ENCODE data around the gene TLK2.
"Not testable (repeated sequence)": the region's sequence is repeated elsewhere in the genome, so short reads cannot be mapped to it uniquely, and the experiment has no call there.

Gene TLK2

GRCh38 chr17:62452195-62452594 is 26.4 kb upstream of the TLK2 start:
- CTCF ChIA-PET; POLR2A ChIA-PET; H3K4me3 ChIP-seq (ENCODE audit: low read depth, low read length); H3K4me1 ChIP-seq (ENCODE audit: control insufficient read depth, insufficient read depth, low read length); H3K9me3 ChIP-seq (ENCODE audit: control insufficient read depth, insufficient read depth, low read depth, low read length); H3K27ac ChIP-seq (ENCODE audit: extremely low read depth, low read depth, low read length): not testable (repeated sequence)
- peaks cover 7 to 20% of the 10 kb centered on the region in 2 experiments for H3K36me3 ChIP-seq (ENCODE audit: control insufficient read depth in 2 of 2, insufficient read depth in 1 of 2, low read length in 2 of 2)

GRCh38 chr17:62453041-62453440 is 25.6 kb upstream of the TLK2 start:
- H3K9me3 ChIP-seq (ENCODE audit: control insufficient read depth, insufficient read depth, low read depth, low read length); H3K4me3 ChIP-seq (ENCODE audit: low read depth, low read length); H3K27ac ChIP-seq (ENCODE audit: extremely low read depth, low read depth, low read length); H3K4me1 ChIP-seq (ENCODE audit: control insufficient read depth, insufficient read depth, low read length); POLR2A ChIA-PET; CTCF ChIA-PET: not testable (repeated sequence)
- peaks cover 3 to 12% of the 10 kb centered on the region in 2 experiments; a peak in 2 of 3 replicates for H3K36me3 ChIP-seq (ENCODE audit: control insufficient read depth in 2 of 2, insufficient read depth in 1 of 2, low read length in 2 of 2)

- H3K36me3 ChIP-seq (ENCODE audit: control insufficient read depth in 2 of 2, insufficient read depth in 1 of 2, low read length in 2 of 2); H3K4me3 ChIP-seq (ENCODE audit: low read depth, low read length); POLR2A ChIA-PET; H3K9me3 ChIP-seq (ENCODE audit: control insufficient read depth, insufficient read depth, low read depth, low read length); H3K4me1 ChIP-seq (ENCODE audit: control insufficient read depth, insufficient read depth, low read length); H3K27ac ChIP-seq (ENCODE audit: extremely low read depth, low read depth, low read length); CTCF ChIA-PET: not testable (repeated sequence)
Measured at GRCh38 chr17:62453656-62454055, 25.0 kb upstream of the TLK2 start.

GRCh38 chr17:62454111-62454510 is 24.5 kb upstream of the TLK2 start:
- H3K36me3 ChIP-seq (ENCODE audit: control insufficient read depth in 2 of 2, insufficient read depth in 1 of 2, low read length in 2 of 2); CTCF ChIA-PET; H3K4me1 ChIP-seq (ENCODE audit: control insufficient read depth, insufficient read depth, low read length); H3K9me3 ChIP-seq (ENCODE audit: control insufficient read depth, insufficient read depth, low read depth, low read length); POLR2A ChIA-PET; H3K4me3 ChIP-seq (ENCODE audit: low read depth, low read length); H3K27ac ChIP-seq (ENCODE audit: extremely low read depth, low read depth, low read length): not testable (repeated sequence)

GRCh38 chr17:62456016-62456415 is 22.6 kb upstream of the TLK2 start:
- Histone ChIP-seq H3K9me3 (ENCODE audit: control insufficient read depth, insufficient read depth, low read depth, low read length) (no peaks in the 10 kb centered on the region), H3K36me3 (ENCODE audit: control insufficient read depth in 2 of 2, insufficient read depth in 1 of 2, low read length in 2 of 2) (no peaks in the 10 kb centered on the region; a peak in 1 of 3 replicates), H3K4me3 (ENCODE audit: low read depth, low read length) (no peak overlapping the region), H3K27ac (ENCODE audit: extremely low read depth, low read depth, low read length) (no peak overlapping the region), H3K4me1 (ENCODE audit: control insufficient read depth, insufficient read depth, low read length) (no peaks in the 10 kb centered on the region)
- CTCF ChIA-PET, result no interaction called here
- POLR2A ChIA-PET, result interaction anchor here (0.6 kb wide), 1 partner anchor 25 kb away, joined by 3 read pairs; no protein-coding TSS in a partner anchor
- no peak for TF ChIP-seq ELK4 (IDR thresholded peaks at IDR 0.05; ENCODE audit: borderline replicate concordance, low read depth, low read length)
- no peak for TF ChIP-seq BCL11B (tag by site-specific recombination; IDR thresholded peaks at IDR 0.05; ENCODE audit: low read depth)
- TF ChIP-seq ZSCAN30 (tag by site-specific recombination; IDR thresholded peaks at IDR 0.05), result no peak
- TF ChIP-seq ZSCAN18 (tag by site-specific recombination; IDR thresholded peaks at IDR 0.05), result no peak
- no peak for TF ChIP-seq ZNF488 (tag by site-specific recombination; IDR thresholded peaks at IDR 0.05)
- TF ChIP-seq IKZF3 (tag by site-specific recombination; IDR thresholded peaks at IDR 0.05), result no peak

GRCh38 chr17:62458483-62458882 is 20.1 kb upstream of the TLK2 start:
- H3K36me3 ChIP-seq (ENCODE audit: control insufficient read depth in 2 of 2, insufficient read depth in 1 of 2, low read length in 2 of 2); CTCF ChIA-PET; POLR2A ChIA-PET; H3K9me3 ChIP-seq (ENCODE audit: control insufficient read depth, insufficient read depth, low read depth, low read length); H3K27ac ChIP-seq (ENCODE audit: extremely low read depth, low read depth, low read length); H3K4me3 ChIP-seq (ENCODE audit: low read depth, low read length); H3K4me1 ChIP-seq (ENCODE audit: control insufficient read depth, insufficient read depth, low read length): not testable (repeated sequence)

GRCh38 chr17:62464422-62464821 is 14.2 kb upstream of the TLK2 start:
- H3K36me3 ChIP-seq (ENCODE audit: control insufficient read depth in 2 of 2, insufficient read depth in 1 of 2, low read length in 2 of 2); H3K4me1 ChIP-seq (ENCODE audit: control insufficient read depth, insufficient read depth, low read length); POLR2A ChIA-PET; H3K4me3 ChIP-seq (ENCODE audit: low read depth, low read length); H3K9me3 ChIP-seq (ENCODE audit: control insufficient read depth, insufficient read depth, low read depth, low read length); H3K27ac ChIP-seq (ENCODE audit: extremely low read depth, low read depth, low read length): not testable (repeated sequence)
- CTCF ChIA-PET, result interaction anchor here (0.7 kb wide), 1 partner anchor 11 kb away, joined by 3 read pairs; no protein-coding TSS in a partner anchor

- H3K4me1 ChIP-seq (ENCODE audit: control insufficient read depth, insufficient read depth, low read length); H3K36me3 ChIP-seq (ENCODE audit: control insufficient read depth in 2 of 2, insufficient read depth in 1 of 2, low read length in 2 of 2); H3K4me3 ChIP-seq (ENCODE audit: low read depth, low read length); H3K27ac ChIP-seq (ENCODE audit: extremely low read depth, low read depth, low read length); CTCF ChIA-PET; H3K9me3 ChIP-seq (ENCODE audit: control insufficient read depth, insufficient read depth, low read depth, low read length); POLR2A ChIA-PET: not testable (repeated sequence)
Measured at GRCh38 chr17:62465271-62465670, 13.4 kb upstream of the TLK2 start.

Measured in HEK293 (cell line).